Esophagus squamous epithelium (tissue), 4 donors: ENCODE data around the gene SLC20A1.

ENCODE experiments used
- CTCF ChIP-seq, 6 experiments: fragments of 450-650 bp in 4 of 6; fragments of 200-600 bp in 2 of 6; sonication (generic) in 2 of 6; IDR thresholded peaks; one replicate each; pipeline ENCODE4 v1.5.1; 2016 to 2019; ENCODE audit warnings: antibody characterized with exemption in 6 of 6, mild to moderate bottlenecking in 4 of 6, moderate library complexity in 4 of 6
- POLR2A ChIP-seq, 4 donors: fragments of 450-650 bp; IDR thresholded peaks; one replicate each; pipeline ENCODE4 v1.6.1; 2017; ENCODE audit warnings: antibody characterized with exemption in 4 of 4, mild to moderate bottlenecking in 4 of 4, moderate library complexity in 3 of 4

GRCh38 chr2:112692495-112692911 is 46.8 kb downstream of the SLC20A1 start:
- peak in 2 of 6 experiments; percentile 18 to 44 for TF ChIP-seq CTCF (IDR thresholded peaks at IDR 0.05)
- no peak for TF ChIP-seq POLR2A (IDR thresholded peaks at IDR 0.05)
